Keratinocyte (primary cell): ENCODE measurements around the gene ADGRL3. TPM values are rescaled to one million over a fixed set of nuclear protein-coding genes. Genes with fewer than 3 reads are reported as not detected.

Experiments used
- DNase-seq: peaks from one replicate; pipeline ENCODE4 v3.0.0-alpha.2; 2011; ENCODE audit warnings: low read depth, missing footprints, low spot score
- FAIRE-seq: peaks from 2 replicates; lab custom pipeline; 2011; peaks lifted over from hg19 to GRCh38; lab: Jason Lieb, UNC
- H2AFZ ChIP-seq: 2 replicates; pipeline ENCODE4 v1.6.0; 2012; ENCODE audit warnings: low read length, control low read depth, inconsistent platforms; ENCODE audit not compliant: control insufficient read depth
- H3K27ac ChIP-seq: 2 replicates; pipeline ENCODE4 v1.5.1; 2011; ENCODE audit warnings: low read length; ENCODE audit not compliant: control insufficient read depth, insufficient read depth
- H3K27me3 ChIP-seq: 3 replicates; pipeline ENCODE4 v1.6.0; 2011; ENCODE audit warnings: low read length; ENCODE audit not compliant: control insufficient read depth, insufficient read depth; ENCODE audit errors: extremely low read depth
- H3K36me3 ChIP-seq, 2 experiments: 2 replicates in 1 of 2; 3 replicates in 1 of 2; pipeline ENCODE4 v1.5.1; 2011; ENCODE audit warnings: low read length in 2 of 2, mild to moderate bottlenecking in 1 of 2; ENCODE audit not compliant: control insufficient read depth in 2 of 2, insufficient read depth in 2 of 2; ENCODE audit errors: extremely low read depth in 1 of 2
- H3K4me1 ChIP-seq: 3 replicates; pipeline ENCODE4 v1.5.1; 2011; ENCODE audit warnings: low read length; ENCODE audit not compliant: control insufficient read depth, insufficient read depth; ENCODE audit errors: extremely low read depth
- H3K4me2 ChIP-seq: 3 replicates; pipeline ENCODE4 v1.6.0; 2011; ENCODE audit warnings: low read depth, low read length; ENCODE audit not compliant: control insufficient read depth, insufficient read depth; ENCODE audit errors: extremely low read depth
- H3K4me3 ChIP-seq, 3 experiments: fragments of 200-600 bp in 1 of 3; sonication (generic) in 1 of 3; 2 replicates in 2 of 3; 3 replicates in 1 of 3; pipeline ENCODE4 v1.5.1; 2011 to 2016; ENCODE audit warnings: low read length in 3 of 3, mild to moderate bottlenecking in 3 of 3, control low read depth in 2 of 3, inconsistent platforms in 1 of 3, low read depth in 1 of 3, mixed read lengths in 1 of 3, mixed run types in 1 of 3, moderate library complexity in 1 of 3; ENCODE audit not compliant: control insufficient read depth in 2 of 3, insufficient read depth in 2 of 3; ENCODE audit errors: extremely low read depth in 1 of 3
- H3K79me2 ChIP-seq: 2 replicates; pipeline ENCODE4 v1.6.0; 2012; ENCODE audit warnings: low read length; ENCODE audit not compliant: control insufficient read depth, insufficient read depth
- H3K9ac ChIP-seq: 3 replicates; pipeline ENCODE4 v1.6.0; 2011; ENCODE audit warnings: low read length; ENCODE audit not compliant: control insufficient read depth, insufficient read depth; ENCODE audit errors: extremely low read depth
- H3K9me1 ChIP-seq: 3 replicates; pipeline ENCODE4 v1.6.0; 2011; ENCODE audit warnings: low read length; ENCODE audit not compliant: control insufficient read depth, insufficient read depth; ENCODE audit errors: extremely low read depth
- H3K9me3 ChIP-seq: 2 replicates; pipeline ENCODE4 v1.5.1; 2012; ENCODE audit warnings: low read depth, low read length; ENCODE audit not compliant: control insufficient read depth
- H4K20me1 ChIP-seq: 3 replicates; pipeline ENCODE4 v1.6.0; 2011; ENCODE audit warnings: low read length; ENCODE audit not compliant: control insufficient read depth, insufficient read depth; ENCODE audit errors: extremely low read depth
- CTCF ChIP-seq, 3 experiments: IDR thresholded peaks in 1 of 3; conservative IDR thresholded peaks in 1 of 3; optimal IDR thresholded peaks in 1 of 3; 2 replicates in 2 of 3; 3 replicates in 1 of 3; pipeline versions ENCODE3 to v1.5.1; 2011; ENCODE audit warnings: low read length in 3 of 3, mild to moderate bottlenecking in 3 of 3, moderate library complexity in 2 of 3, control low read depth in 1 of 3, inconsistent platforms in 1 of 3; ENCODE audit not compliant: insufficient read depth in 2 of 3; ENCODE audit errors: extremely low read depth in 1 of 3
- EZH2 ChIP-seq: IDR thresholded peaks from one replicate; pipeline ENCODE4 v1.6.1; 2012; ENCODE audit warnings: inconsistent platforms, mild to moderate bottlenecking, low read length, moderate library complexity
- dilution Hi-C: fragments of 300-500 bp; cut with MboI; formaldehyde crosslinking; loops from one replicate; pipeline ENCODE4 v1.7.0; 2020; ENCODE audit warnings: low sequenced_read_pairs; ENCODE audit not compliant: extremely low pct_ligation_motif_present
- polyA plus RNA-seq, 5 experiments: library from polyadenylated mRNA; depleted of rRNA in 3 of 5; stranded (reverse) in 3 of 5; stranded (forward) in 1 of 5; unstranded in 1 of 5; fragments of >200 nt; gene quantifications; 1 replicate in 1 of 5; 2 replicates in 3 of 5; 3 replicates in 1 of 5; pipeline versions ENCODE4 v1.2.1 to v1.2.3, GENCODE V29; 2011 to 2012; ENCODE audit warnings: missing spikeins in 2 of 5, low read depth in 1 of 5, low replicate concordance in 1 of 5

ADGRL3 gene
- polyA plus RNA-seq, 1 donor (not counting 4 experiments of a cell fraction or from before 2014, with no cell fraction given): 0.18 TPM

DNA sequence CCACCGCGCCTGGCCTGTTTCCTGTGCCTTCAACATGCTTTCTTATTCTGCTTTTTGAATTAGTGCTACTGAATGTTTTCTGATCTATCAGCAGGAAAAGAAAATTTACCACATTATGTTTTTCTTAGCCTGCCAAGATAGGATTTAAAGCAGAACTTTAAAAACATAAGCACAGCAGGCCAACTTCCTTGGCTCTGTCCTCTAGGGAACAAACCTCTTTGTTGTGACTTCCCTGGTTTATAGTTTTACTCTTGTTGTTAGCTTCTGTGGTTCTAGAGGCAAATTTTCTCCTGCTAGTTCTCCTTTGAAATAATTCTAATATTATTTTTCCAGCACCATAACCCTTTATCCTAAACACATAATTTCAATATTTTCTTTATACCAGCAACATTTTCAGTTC, 605.1 kb downstream of the ADGRL3 start:
- Histone ChIP-seq H4K20me1 (no peaks in the 10 kb centered on the region), H3K4me3 (no peak overlapping the region), H2AFZ (no peak overlapping the region), H3K9ac (no peak overlapping the region), H3K27ac (no peak overlapping the region), H3K36me3 (no peaks in the 10 kb centered on the region), H3K4me2 (no peak overlapping the region), H3K27me3 (no peaks in the 10 kb centered on the region), H3K79me2 (no peaks in the 10 kb centered on the region), H3K9me1 (no peaks in the 10 kb centered on the region), H3K4me1 (no peaks in the 10 kb centered on the region), H3K9me3 (no peaks in the 10 kb centered on the region)
- TF ChIP-seq CTCF (optimal IDR thresholded peaks at IDR 0.05 in 1 of 3, IDR thresholded peaks at IDR 0.05 in 1 of 3, conservative IDR thresholded peaks at IDR 0.05 in 1 of 3; ENCODE audit: extremely low read depth in 1 of 3, insufficient read depth in 2 of 3, low read length in 3 of 3) (no peak), EZH2 (no peak)
- dilution Hi-C loops: no loop called here
- FAIRE-seq (no peak), DNase-seq (no peak)

DNA sequence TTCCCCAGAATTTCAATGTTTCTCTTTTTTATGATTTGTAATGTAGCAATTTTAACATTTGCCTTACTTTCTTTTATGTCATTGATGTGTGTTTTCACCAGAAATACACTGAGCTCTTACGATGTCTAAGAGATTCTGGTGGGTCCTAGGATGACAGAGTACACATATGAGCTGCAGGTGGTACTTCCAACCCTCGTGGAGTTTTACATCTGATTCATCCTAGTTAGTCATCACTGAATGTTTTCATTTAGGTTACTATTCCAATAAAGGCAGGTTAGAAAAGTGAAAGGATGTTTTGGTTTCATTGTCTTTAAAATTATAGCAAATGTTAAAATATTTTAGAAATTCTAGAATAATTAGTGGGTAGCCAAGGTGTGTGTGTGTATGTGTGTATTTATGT, 605.9 kb downstream of the ADGRL3 start:
- Histone ChIP-seq H3K9me3 (no peaks in the 10 kb centered on the region), H3K9me1 (no peaks in the 10 kb centered on the region), H3K27me3 (no peaks in the 10 kb centered on the region), H3K4me1 (no peaks in the 10 kb centered on the region), H3K27ac (no peak overlapping the region), H3K4me2 (no peak overlapping the region), H3K79me2 (no peaks in the 10 kb centered on the region), H3K36me3 (no peaks in the 10 kb centered on the region), H3K4me3 (no peak overlapping the region), H2AFZ (no peak overlapping the region), H3K9ac (no peak overlapping the region), H4K20me1 (no peaks in the 10 kb centered on the region)
- dilution Hi-C loops: no loop called here
- FAIRE-seq: no peak
- no peak for DNase-seq
- TF ChIP-seq EZH2 (no peak), CTCF (optimal IDR thresholded peaks at IDR 0.05 in 1 of 3, IDR thresholded peaks at IDR 0.05 in 1 of 3, conservative IDR thresholded peaks at IDR 0.05 in 1 of 3; ENCODE audit: extremely low read depth in 1 of 3, insufficient read depth in 2 of 3, low read length in 3 of 3) (no peak)
